Activated CD4-positive, alpha-beta T cell treated with anti-CD3 and anti-CD28 coated beads, Interleukin-2, Interleukin-6, amounts not matched to agents 100 ng/mL and 50 ng/mL, durations not matched to agents 16 hours and 8 hours (primary cell): ENCODE measurements around the gene PRDM12.

Experiments used
- DNase-seq: peaks from one replicate; pipeline ENCODE4 v3.0.0-alpha.2; 2020

Gene PRDM12

DNA sequence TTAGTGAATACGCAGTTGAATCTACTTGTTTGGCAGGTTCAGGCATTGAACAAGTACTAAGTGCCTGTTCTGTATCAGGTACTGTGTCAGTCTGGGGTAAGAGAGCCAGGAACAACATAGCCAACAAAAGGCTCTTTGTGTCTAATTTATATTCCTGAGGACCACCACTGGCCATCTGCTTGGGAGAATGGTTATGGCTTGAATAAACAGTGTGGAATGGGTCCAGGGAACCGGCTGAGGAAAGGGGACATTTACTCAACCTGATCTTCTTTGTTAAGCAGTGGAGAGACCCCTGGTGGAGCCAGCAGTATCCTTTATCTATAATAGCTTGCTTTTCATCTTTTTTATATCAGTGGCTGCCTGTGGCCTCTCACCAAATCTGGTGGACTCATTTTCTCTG, 67.7 kb downstream of the PRDM12 start:
- DNase-seq, result no peak
